ENCODE results near the gene NCBP1. TPM values are rescaled to one million over a fixed set of nuclear protein-coding genes. Genes with fewer than 3 reads are reported as not detected.

The NCBP1 gene
- total RNA-seq, 1 donor from 2014 or later, result 38.4 TPM

- no peak overlapping the region for H3K4me3 Mint-ChIP-seq
- H3K27ac Mint-ChIP-seq, result no peak overlapping the region
- H3K36me3 Mint-ChIP-seq, result no peaks in the 10 kb centered on the region
- no peak for DNase-seq (ENCODE audit: low spot score in 2 of 2, unreplicated experiment in 2 of 2)
- H3K4me1 Mint-ChIP-seq, result peaks cover 9% of the 10 kb centered on the region
- H3K27me3 Mint-ChIP-seq (ENCODE audit: low read depth), result peaks cover 24% of the 10 kb centered on the region
- no peaks in the 10 kb centered on the region for H3K9me3 Mint-ChIP-seq
- TF ChIP-seq CTCF (IDR thresholded peaks at IDR 0.05; ENCODE audit: unreplicated experiment), result no peak
Observed at GRCh38 chr9:97714435-97714834, 80.8 kb downstream of the NCBP1 start.

GRCh38 chr9:97717866-97718265 is 84.2 kb downstream of the NCBP1 start:
- Mint-ChIP-seq H3K4me1 (no peaks in the 10 kb centered on the region), H3K9me3 (peaks cover 4% of the 10 kb centered on the region), H3K27me3 (ENCODE audit: low read depth) (peaks cover 29% of the 10 kb centered on the region), H3K36me3 (no peaks in the 10 kb centered on the region), H3K4me3 (no peak overlapping the region), H3K27ac (no peak overlapping the region)
- DNase-seq (ENCODE audit: low spot score in 2 of 2, unreplicated experiment in 2 of 2), result no peak
- TF ChIP-seq CTCF (IDR thresholded peaks at IDR 0.05; ENCODE audit: unreplicated experiment), result no peak

GRCh38 chr9:97721396-97721795 is 87.8 kb downstream of the NCBP1 start:
- Mint-ChIP-seq H3K36me3 (no peaks in the 10 kb centered on the region), H3K4me3 (no peak overlapping the region), H3K27me3 (ENCODE audit: low read depth) (peaks cover 48% of the 10 kb centered on the region), H3K4me1 (no peaks in the 10 kb centered on the region), H3K27ac (no peak overlapping the region), H3K9me3 (peaks cover 4% of the 10 kb centered on the region)
- DNase-seq (ENCODE audit: low spot score in 2 of 2, unreplicated experiment in 2 of 2), result no peak
- no peak for TF ChIP-seq CTCF (IDR thresholded peaks at IDR 0.05; ENCODE audit: unreplicated experiment)

- no peak for TF ChIP-seq CTCF (IDR thresholded peaks at IDR 0.05; ENCODE audit: unreplicated experiment)
- H3K27ac Mint-ChIP-seq, result no peak overlapping the region
- H3K4me1 Mint-ChIP-seq, result no peaks in the 10 kb centered on the region
- peaks cover 4% of the 10 kb centered on the region for H3K9me3 Mint-ChIP-seq
- no peaks in the 10 kb centered on the region for H3K36me3 Mint-ChIP-seq
- DNase-seq (ENCODE audit: low spot score in 2 of 2, unreplicated experiment in 2 of 2), result no peak
- H3K4me3 Mint-ChIP-seq, result no peak overlapping the region
- H3K27me3 Mint-ChIP-seq (ENCODE audit: low read depth), result peaks cover 52% of the 10 kb centered on the region
Observed at GRCh38 chr9:97722331-97722730, 88.7 kb downstream of the NCBP1 start.

Other genes starting within 250 kb of the NCBP1 start
- 8.6 to 8.9 TPM (median 8.6 TPM) in 3 replicates for gene TDRD7, start 221.7 kb upstream of the NCBP1 start, total RNA-seq
- 0.49 to 0.66 TPM (median 0.59 TPM) in 3 replicates for gene TMOD1, start 132.2 kb upstream of the NCBP1 start, total RNA-seq
- gene TSTD2, start 453 bp upstream of the NCBP1 start, total RNA-seq, result 35.5 to 37.9 TPM (median 37.3 TPM) in 3 replicates
- gene XPA, start 63.5 kb downstream of the NCBP1 start, total RNA-seq, result 15.5 to 17.5 TPM (median 15.9 TPM) in 3 replicates
- not detected in 3 replicates for gene FOXE1, start 219.4 kb downstream of the NCBP1 start, total RNA-seq